ENCODE measurements around the gene PHACTR3.

GRCh38 chr20:59606566-59606965 lies 2.2 kb downstream of the PHACTR3 start:
- TF ChIP-seq CTCF (IDR thresholded peaks at IDR 0.05; ENCODE audit: low read depth, low read length, missing input control) (no peak), REST (IDR thresholded peaks at IDR 0.05) (no peak), TAF1 (conservative IDR thresholded peaks at IDR 0.05) (no peak), YY1 (IDR thresholded peaks at IDR 0.05) (no peak), RAD21 (IDR thresholded peaks at IDR 0.05) (no peak), HNF4A (conservative IDR thresholded peaks at IDR 0.05) (no peak), RXRA (IDR thresholded peaks at IDR 0.05) (no peak), GABPA (IDR thresholded peaks at IDR 0.05 in 1 of 2, conservative IDR thresholded peaks at IDR 0.05 in 1 of 2) (no peak), ATF3 (IDR thresholded peaks at IDR 0.05) (no peak), HNF4G (IDR thresholded peaks at IDR 0.05) (no peak), ZBTB33 (IDR thresholded peaks at IDR 0.05) (no peak), MAX (IDR thresholded peaks at IDR 0.05) (no peak), SP1 (IDR thresholded peaks at IDR 0.05) (no peak)

Measured in liver (tissue), 3 donors.